CD4-positive, alpha-beta T cell treated with Interleukin-15 for 1 hour (primary cell): Measurements from ENCODE around the gene RAP1GDS1.
"Not testable (repeated sequence)": the region's sequence is repeated elsewhere in the genome, so short reads cannot be mapped to it uniquely, and the experiment has no call there.

ENCODE experiments used
- DNase-seq: peaks from one replicate; pipeline ENCODE4 v3.0.0-alpha.2; 2020

Gene RAP1GDS1

DNA sequence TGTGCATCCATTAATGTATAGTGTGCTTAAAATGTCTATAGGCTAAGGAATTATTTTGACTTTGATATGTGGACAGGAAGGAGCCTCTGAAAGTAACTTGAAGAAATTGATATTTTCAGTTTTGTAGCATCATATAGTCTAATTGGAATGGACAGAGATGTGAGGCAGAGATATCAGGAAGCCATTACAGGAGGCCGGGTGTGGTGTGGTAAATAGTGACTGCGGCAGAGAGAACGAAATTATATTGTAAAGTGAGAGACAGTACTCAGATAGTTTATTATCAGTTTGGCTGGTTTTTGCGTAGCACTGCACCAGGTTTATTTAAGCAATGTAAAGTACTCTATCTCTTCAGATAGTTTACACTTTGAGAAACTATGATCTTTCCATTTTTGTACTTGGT, 98.5 kb downstream of the RAP1GDS1 start:
- DNase-seq: no peak

DNA sequence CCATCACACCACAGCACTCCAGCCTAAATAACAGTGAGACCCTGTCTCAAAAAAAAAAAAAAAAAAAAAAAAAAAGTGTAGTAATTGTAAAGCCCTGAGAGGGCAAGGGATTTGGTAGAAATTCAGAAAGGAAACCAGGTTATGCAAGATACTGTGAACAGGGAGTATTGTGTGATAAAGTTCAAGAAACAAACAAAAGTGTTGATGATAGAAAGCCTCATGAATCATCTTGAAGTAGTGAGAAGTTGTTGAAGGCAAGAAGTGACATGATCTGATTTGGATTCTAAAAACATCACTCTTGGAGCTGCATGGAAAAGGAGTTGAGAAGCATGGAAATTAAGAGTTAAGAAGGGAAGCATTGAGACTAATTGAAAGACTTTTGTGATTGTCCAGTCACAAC, 102.2 kb downstream of the RAP1GDS1 start:
- DNase-seq: no peak

GRCh38 chr4:98366275-98366674, 105.1 kb downstream of the RAP1GDS1 start:
- DNase-seq: not testable (repeated sequence)

- not testable (repeated sequence) for DNase-seq
These were observed 106.8 kb downstream of the RAP1GDS1 start for GRCh38 chr4:98368000-98368399.

DNA sequence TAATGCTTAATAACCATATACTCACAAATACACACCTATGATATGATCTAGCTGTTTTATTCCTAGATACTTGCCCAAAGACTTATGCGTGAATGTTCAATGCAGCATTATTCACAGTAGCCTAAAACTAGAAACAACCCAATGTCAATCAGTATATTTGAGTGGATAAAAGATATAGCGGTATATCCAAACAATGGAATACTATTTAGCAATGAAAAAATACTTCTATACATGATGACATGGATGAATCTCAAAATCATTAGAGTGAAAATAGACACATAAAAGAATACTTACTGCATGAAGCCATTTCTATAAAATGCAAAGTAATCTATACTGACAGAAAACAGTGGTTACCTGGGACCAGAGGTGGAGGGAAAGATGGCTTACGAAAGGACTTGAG, 108.1 kb downstream of the RAP1GDS1 start:
- DNase-seq: no peak

GRCh38 chr4:98374643-98375042, 113.5 kb downstream of the RAP1GDS1 start:
- no peak for DNase-seq

- no peak for DNase-seq
These were observed 116.4 kb downstream of the RAP1GDS1 start for GRCh38 chr4:98377559-98377958.

- DNase-seq: no peak
These were observed 120.1 kb downstream of the RAP1GDS1 start for GRCh38 chr4:98381306-98381705.

GRCh38 chr4:98383431-98384106, 122.4 kb downstream of the RAP1GDS1 start:
- no peak for DNase-seq

- no peak for DNase-seq
These were observed 124.6 kb downstream of the RAP1GDS1 start for GRCh38 chr4:98385831-98386230.

GRCh38 chr4:98387345-98388026, 126.3 kb downstream of the RAP1GDS1 start:
- DNase-seq: no peak

DNA sequence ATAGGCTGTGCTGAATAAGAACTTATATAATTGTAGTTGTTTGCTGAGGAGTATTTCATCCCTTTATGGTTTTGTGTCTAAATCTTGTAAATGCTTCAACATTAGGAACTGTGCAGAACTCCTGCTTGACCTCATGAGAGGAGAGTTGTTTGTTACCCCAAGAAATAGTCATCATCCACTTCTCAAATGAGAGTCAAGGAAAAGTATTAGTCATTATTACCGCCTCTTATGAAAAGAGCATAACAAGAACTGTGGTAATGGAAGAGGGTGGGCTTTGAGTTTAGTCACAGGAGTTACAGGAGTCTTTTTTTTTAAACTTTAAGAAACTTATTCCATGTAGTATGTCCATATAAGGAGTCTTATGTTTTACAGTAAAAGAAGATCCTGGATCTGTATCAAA, 132.9 kb downstream of the RAP1GDS1 start:
- no peak for DNase-seq

- no peak for DNase-seq
These were observed 138.7 kb downstream of the RAP1GDS1 start for GRCh38 chr4:98399915-98400314.

- DNase-seq: no peak
These were observed 145.6 kb downstream of the RAP1GDS1 start for GRCh38 chr4:98406819-98407218.

GRCh38 chr4:98411731-98412130, 150.5 kb downstream of the RAP1GDS1 start:
- DNase-seq: no peak

- DNase-seq: no peak
These were observed 155.7 kb downstream of the RAP1GDS1 start for GRCh38 chr4:98416844-98417243.

DNA sequence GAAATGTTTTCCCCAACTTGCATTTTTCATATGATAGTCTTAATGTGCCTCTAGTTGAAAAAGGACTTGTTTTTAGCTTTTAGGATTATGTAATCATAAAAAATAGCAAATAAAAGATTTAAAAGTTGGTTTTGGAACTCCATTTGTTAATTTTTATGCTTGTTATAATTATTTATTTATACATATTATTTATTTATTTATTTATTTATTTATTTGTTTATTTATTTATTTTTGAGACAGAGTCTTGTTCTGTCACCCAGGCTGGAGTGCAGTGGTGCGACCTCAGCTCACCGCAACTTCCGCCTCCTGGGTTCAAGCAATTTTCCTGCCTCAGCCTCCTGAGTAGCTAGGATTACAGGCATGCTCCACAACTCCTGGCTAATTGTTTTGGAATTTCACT, 159.0 kb downstream of the RAP1GDS1 start:
- not testable (repeated sequence) for DNase-seq

DNA sequence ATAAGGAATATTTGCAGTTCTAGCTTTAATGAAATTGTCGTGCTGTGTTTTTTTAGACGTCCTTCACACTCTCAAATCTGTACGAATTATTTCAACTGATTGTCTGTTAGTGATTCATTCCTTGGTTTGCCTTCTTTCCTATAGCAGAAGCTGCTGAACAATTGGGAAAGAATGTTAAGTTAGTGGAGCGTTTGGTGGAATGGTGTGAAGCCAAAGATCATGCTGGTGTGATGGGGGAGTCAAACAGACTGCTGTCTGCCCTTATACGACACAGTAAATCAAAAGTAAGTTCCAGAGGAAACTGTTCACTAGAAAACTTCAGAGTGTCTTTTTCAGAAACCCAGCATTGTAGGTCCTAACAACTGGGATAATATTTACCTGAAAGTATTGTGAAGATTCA, 159.9 kb downstream of the RAP1GDS1 start:
- no peak for DNase-seq

GRCh38 chr4:98423009-98423408, 161.8 kb downstream of the RAP1GDS1 start:
- no peak for DNase-seq

DNA sequence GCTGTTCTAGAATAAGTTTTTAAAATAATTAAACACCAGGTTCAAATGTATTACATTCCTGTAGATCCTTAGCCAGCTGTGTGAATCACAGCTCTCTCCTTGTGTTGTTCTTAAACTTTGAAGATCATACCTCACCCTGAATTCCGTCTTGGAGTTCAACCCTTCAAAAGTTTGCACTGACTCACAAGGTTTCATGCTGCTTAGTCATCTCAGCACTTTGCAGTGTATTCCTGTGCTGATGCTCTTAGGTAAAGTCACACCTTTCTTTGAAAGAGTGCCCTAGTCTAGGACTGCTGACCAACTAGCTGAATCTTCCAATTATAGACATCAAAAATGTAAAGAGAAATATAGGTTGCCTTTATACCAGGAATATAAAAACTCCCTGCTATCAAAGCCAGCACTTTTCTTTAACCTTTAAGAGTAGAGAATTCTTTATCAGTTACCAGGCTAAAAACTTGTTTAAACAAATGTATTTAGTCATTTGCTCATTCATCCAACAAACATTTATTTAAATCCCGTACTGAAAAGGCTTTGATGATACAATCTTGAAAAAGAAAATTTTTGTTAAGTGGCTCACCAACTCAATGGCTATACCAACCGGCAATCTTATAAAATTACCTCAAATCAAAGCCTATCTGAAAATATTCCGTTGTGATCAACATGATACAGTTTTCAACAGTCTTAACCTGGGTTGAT, 169.7 kb downstream of the RAP1GDS1 start:
- no peak for DNase-seq

DNA sequence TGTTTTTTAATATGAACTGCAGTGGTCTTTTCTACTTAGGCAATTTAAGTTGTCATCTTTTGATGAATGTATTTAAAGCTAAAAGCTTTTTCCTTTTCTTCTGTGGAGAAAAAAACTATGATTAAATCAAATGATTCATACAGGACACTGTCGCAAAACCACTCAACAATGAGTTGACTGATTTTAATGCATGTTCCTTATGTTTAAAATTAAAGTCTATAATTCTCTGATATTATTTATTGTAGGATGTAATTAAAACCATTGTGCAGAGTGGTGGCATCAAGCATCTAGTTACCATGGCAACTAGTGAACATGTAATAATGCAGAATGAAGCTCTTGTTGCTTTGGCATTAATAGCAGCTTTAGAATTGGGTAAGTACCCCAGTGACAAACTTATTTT, 172.5 kb downstream of the RAP1GDS1 start:
- DNase-seq: no peak

GRCh38 chr4:98434816-98435215, 173.6 kb downstream of the RAP1GDS1 start:
- DNase-seq: no peak

- no peak for DNase-seq
These were observed 183.2 kb downstream of the RAP1GDS1 start for GRCh38 chr4:98444371-98444770.
